T-helper 1 cell treated with Interleukin-12 subunit alpha and Interleukin-12 subunit beta and Interleukin-4 antibody, amounts not matched to agents 30 μg/mL and 1 μg/mL, for 36 hours (primary cell): ENCODE measurements around the gene WFS1.

Experiments
- H3K27ac Mint-ChIP-seq: one replicate; pipeline ENCODE4 v1.8.0; 2021; ENCODE audit warnings: mild to moderate bottlenecking, mixed read lengths
- H3K27me3 Mint-ChIP-seq: one replicate; pipeline ENCODE4 v1.8.0; 2021; ENCODE audit warnings: low read depth, mixed read lengths
- H3K36me3 Mint-ChIP-seq: one replicate; pipeline ENCODE4 v1.8.0; 2021; ENCODE audit warnings: low read depth, mixed read lengths
- H3K4me1 Mint-ChIP-seq: one replicate; pipeline ENCODE4 v1.8.0; 2021; ENCODE audit warnings: low read depth, mixed read lengths
- H3K4me3 Mint-ChIP-seq: one replicate; pipeline ENCODE4 v1.8.0; 2021; ENCODE audit warnings: mild to moderate bottlenecking, moderate library complexity, mixed read lengths
- H3K9me3 Mint-ChIP-seq: one replicate; pipeline ENCODE4 v1.8.0; 2021; ENCODE audit warnings: mixed read lengths

WFS1 gene

GRCh38 chr4:6290256-6290655 lies 20.6 kb downstream of the WFS1 start:
- no peak overlapping the region for H3K4me3 Mint-ChIP-seq
- no peaks in the 10 kb centered on the region for H3K36me3 Mint-ChIP-seq
- H3K4me1 Mint-ChIP-seq = no peaks in the 10 kb centered on the region
- no peaks in the 10 kb centered on the region for H3K9me3 Mint-ChIP-seq
- no peak overlapping the region for H3K27ac Mint-ChIP-seq
- H3K27me3 Mint-ChIP-seq = no peaks in the 10 kb centered on the region

- H3K4me1 Mint-ChIP-seq = no peaks in the 10 kb centered on the region
- H3K36me3 Mint-ChIP-seq = no peaks in the 10 kb centered on the region
- no peak overlapping the region for H3K27ac Mint-ChIP-seq
- H3K4me3 Mint-ChIP-seq = no peak overlapping the region
- no peaks in the 10 kb centered on the region for H3K27me3 Mint-ChIP-seq
- no peaks in the 10 kb centered on the region for H3K9me3 Mint-ChIP-seq
These were observed 21.3 kb downstream of the WFS1 start for GRCh38 chr4:6290769-6291547.

DNA sequence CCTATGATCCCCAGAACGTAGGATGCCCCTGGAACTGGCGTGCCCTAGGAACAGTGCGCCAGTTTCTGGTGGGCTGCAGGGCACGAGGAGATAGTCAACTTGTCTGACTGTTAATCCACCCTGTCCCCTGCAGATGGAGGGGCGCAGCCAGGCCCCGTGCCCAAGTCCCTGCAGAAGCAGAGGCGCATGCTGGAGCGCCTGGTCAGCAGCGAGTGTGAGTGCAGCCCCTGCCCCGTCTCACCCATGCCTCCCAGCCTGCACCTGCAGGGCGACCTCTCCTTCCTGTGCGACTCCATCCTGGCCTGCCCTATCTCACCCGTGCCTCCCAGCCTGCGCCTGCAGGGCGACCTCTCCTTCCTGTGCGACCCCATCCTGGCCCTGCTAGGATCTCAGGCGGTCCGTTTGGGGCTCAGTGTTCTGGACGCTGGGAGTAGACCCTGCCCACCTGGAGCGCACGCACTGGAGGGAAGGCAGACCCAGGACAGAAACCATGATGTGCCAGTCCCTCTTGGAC lies 22.2 kb downstream of the WFS1 start:
- Mint-ChIP-seq H3K4me1 (no peaks in the 10 kb centered on the region), H3K4me3 (no peak overlapping the region), H3K27ac (no peak overlapping the region), H3K9me3 (no peaks in the 10 kb centered on the region), H3K36me3 (no peaks in the 10 kb centered on the region), H3K27me3 (no peaks in the 10 kb centered on the region)

DNA sequence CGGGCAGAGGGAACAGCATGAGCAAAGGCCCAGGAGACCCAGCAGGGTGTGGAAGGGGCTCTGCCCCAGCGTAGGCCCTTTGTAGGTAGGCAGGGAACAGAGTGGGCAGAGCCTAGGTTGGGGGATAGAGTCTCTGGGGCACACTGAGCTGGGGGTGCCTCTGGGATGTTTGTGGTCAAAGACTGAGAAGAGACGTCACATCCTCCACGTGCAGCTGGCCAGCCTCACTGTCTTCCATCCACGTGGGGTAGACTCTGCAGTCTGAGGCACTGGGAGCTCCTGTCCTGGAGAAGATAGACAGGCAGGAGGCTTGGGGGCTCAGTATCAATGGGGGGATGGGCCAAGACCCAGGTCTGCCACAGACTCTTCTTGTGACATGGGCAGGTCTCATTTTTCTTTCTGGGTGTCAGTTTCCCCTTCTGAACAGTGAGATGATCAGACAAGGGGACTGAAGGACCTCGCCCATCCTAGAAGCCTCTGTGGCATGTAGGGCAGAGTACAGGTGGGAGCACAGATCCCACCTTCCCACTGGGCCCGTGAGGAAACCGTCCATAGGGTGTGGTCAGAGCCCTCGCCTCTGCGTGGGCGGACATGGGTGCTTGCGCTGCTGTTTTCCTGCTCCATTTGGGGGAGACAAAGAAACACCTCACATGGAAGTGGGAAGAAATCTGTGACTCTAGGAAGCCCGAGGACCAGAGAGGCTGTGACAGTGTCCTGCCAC lies 22.9 kb downstream of the WFS1 start:
- Mint-ChIP-seq H3K27ac (no peak overlapping the region), H3K4me3 (no peak overlapping the region), H3K36me3 (no peaks in the 10 kb centered on the region), H3K4me1 (no peaks in the 10 kb centered on the region), H3K27me3 (no peaks in the 10 kb centered on the region), H3K9me3 (no peaks in the 10 kb centered on the region)

GRCh38 chr4:6293097-6293445 lies 23.4 kb downstream of the WFS1 start:
- H3K9me3 Mint-ChIP-seq = no peaks in the 10 kb centered on the region
- H3K27me3 Mint-ChIP-seq = no peaks in the 10 kb centered on the region
- H3K36me3 Mint-ChIP-seq = no peaks in the 10 kb centered on the region
- no peak overlapping the region for H3K27ac Mint-ChIP-seq
- H3K4me1 Mint-ChIP-seq = no peaks in the 10 kb centered on the region
- no peak overlapping the region for H3K4me3 Mint-ChIP-seq

- H3K4me3 Mint-ChIP-seq = no peak overlapping the region
- no peaks in the 10 kb centered on the region for H3K4me1 Mint-ChIP-seq
- H3K27ac Mint-ChIP-seq = no peak overlapping the region
- H3K27me3 Mint-ChIP-seq = no peaks in the 10 kb centered on the region
- no peaks in the 10 kb centered on the region for H3K36me3 Mint-ChIP-seq
- no peaks in the 10 kb centered on the region for H3K9me3 Mint-ChIP-seq
These were observed 24.0 kb downstream of the WFS1 start for GRCh38 chr4:6293661-6294060.

- Mint-ChIP-seq H3K4me1 (no peaks in the 10 kb centered on the region), H3K9me3 (no peaks in the 10 kb centered on the region), H3K36me3 (no peaks in the 10 kb centered on the region), H3K27me3 (no peaks in the 10 kb centered on the region), H3K27ac (peak overlapping the region; percentile 50), H3K4me3 (no peak overlapping the region)
These were observed 25.2 kb downstream of the WFS1 start for GRCh38 chr4:6294705-6295421.

- H3K27ac Mint-ChIP-seq = no peak overlapping the region
- no peaks in the 10 kb centered on the region for H3K9me3 Mint-ChIP-seq
- H3K4me3 Mint-ChIP-seq = no peak overlapping the region
- no peaks in the 10 kb centered on the region for H3K36me3 Mint-ChIP-seq
- no peaks in the 10 kb centered on the region for H3K4me1 Mint-ChIP-seq
- H3K27me3 Mint-ChIP-seq = no peaks in the 10 kb centered on the region
These were observed 25.8 kb downstream of the WFS1 start for GRCh38 chr4:6295495-6295894.

GRCh38 chr4:6296026-6296425 lies 26.4 kb downstream of the WFS1 start:
- Mint-ChIP-seq H3K27me3 (no peaks in the 10 kb centered on the region), H3K4me3 (no peak overlapping the region), H3K9me3 (no peaks in the 10 kb centered on the region), H3K36me3 (no peaks in the 10 kb centered on the region), H3K27ac (no peak overlapping the region), H3K4me1 (no peaks in the 10 kb centered on the region)

DNA sequence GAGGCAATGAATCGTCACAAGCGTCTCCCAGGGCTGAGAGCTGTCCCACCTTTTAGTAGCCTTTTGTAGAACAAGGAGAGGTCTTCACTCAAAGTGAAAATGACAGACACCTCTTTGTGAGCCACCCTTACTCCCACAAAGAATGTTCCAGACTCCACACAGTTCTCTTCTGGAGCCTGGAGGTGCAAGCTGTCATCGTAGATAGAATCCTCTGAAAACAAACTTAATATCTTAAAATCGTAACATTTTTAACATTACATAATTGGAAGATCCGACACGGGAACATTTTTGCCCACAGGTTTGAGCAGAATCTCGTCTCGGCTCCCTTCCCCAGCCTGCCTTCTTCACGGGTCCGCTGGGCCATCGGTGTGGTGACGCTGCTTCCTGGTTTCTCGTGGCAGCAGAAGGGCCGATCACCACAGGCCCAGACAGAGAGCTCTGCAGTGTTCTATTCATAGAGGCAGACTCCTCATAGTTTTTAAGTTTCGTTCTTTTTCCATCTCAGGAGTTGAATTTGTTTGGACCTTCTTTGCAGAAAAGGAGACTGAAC lies 27.7 kb downstream of the WFS1 start:
- Mint-ChIP-seq H3K4me1 (no peaks in the 10 kb centered on the region), H3K27me3 (no peaks in the 10 kb centered on the region), H3K4me3 (no peak overlapping the region), H3K27ac (no peak overlapping the region), H3K36me3 (no peaks in the 10 kb centered on the region), H3K9me3 (no peaks in the 10 kb centered on the region)

GRCh38 chr4:6298035-6298434 lies 28.4 kb downstream of the WFS1 start:
- H3K9me3 Mint-ChIP-seq = no peaks in the 10 kb centered on the region
- H3K4me1 Mint-ChIP-seq = no peaks in the 10 kb centered on the region
- H3K36me3 Mint-ChIP-seq = no peaks in the 10 kb centered on the region

GRCh38 chr4:6298852-6299251 lies 29.2 kb downstream of the WFS1 start:
- no peaks in the 10 kb centered on the region for H3K9me3 Mint-ChIP-seq
- H3K4me1 Mint-ChIP-seq = no peaks in the 10 kb centered on the region
- H3K4me3 Mint-ChIP-seq = no peak overlapping the region
- H3K36me3 Mint-ChIP-seq = no peaks in the 10 kb centered on the region
- no peak overlapping the region for H3K27ac Mint-ChIP-seq
- H3K27me3 Mint-ChIP-seq = no peaks in the 10 kb centered on the region

More at GRCh38 chr4:6298035-6298434, 28.4 kb downstream of the WFS1 start:
- no peaks in the 10 kb centered on the region for H3K27me3 Mint-ChIP-seq
- H3K27ac Mint-ChIP-seq = no peak overlapping the region
- no peak overlapping the region for H3K4me3 Mint-ChIP-seq

GRCh38 chr4:6299875-6300274 lies 30.2 kb downstream of the WFS1 start:
- Mint-ChIP-seq H3K4me1 (no peaks in the 10 kb centered on the region), H3K4me3 (no peak overlapping the region), H3K36me3 (no peaks in the 10 kb centered on the region), H3K27ac (no peak overlapping the region), H3K9me3 (no peaks in the 10 kb centered on the region), H3K27me3 (no peaks in the 10 kb centered on the region)

DNA sequence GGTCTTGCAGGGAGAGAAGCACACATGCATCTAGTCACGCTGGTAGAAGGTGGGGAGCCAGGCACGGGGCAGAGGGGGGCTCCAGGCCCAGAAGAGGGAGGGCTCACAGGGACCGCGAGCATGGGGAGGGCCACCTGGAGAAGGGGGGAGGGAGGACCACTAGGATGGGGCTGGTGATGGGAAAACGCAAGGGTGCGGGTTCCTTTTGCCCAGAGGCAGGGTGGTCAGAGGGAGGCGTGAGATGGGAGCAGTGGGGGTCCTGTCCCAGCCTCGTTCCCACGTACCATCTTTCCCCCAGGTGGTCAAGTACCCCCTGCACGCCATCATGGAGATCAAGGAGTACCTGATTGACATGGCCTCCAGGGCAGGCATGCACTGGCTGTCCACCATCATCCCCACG lies 30.7 kb downstream of the WFS1 start:
- Mint-ChIP-seq H3K36me3 (no peaks in the 10 kb centered on the region), H3K4me1 (no peaks in the 10 kb centered on the region), H3K9me3 (no peaks in the 10 kb centered on the region), H3K27ac (no peak overlapping the region), H3K27me3 (peaks cover 2% of the 10 kb centered on the region), H3K4me3 (no peak overlapping the region)
